Activated CD4-positive, alpha-beta T cell treated with anti-CD3 and anti-CD28 coated beads for 1 hour (primary cell): ENCODE data around the gene PRSS37.
"Not testable (repeated sequence)": the region's sequence is repeated elsewhere in the genome, so short reads cannot be mapped to it uniquely, and the experiment has no call there.

Experiments
- DNase-seq: peaks from one replicate; pipeline ENCODE4 v3.0.0-alpha.2; 2020

PRSS37 gene, protein sequence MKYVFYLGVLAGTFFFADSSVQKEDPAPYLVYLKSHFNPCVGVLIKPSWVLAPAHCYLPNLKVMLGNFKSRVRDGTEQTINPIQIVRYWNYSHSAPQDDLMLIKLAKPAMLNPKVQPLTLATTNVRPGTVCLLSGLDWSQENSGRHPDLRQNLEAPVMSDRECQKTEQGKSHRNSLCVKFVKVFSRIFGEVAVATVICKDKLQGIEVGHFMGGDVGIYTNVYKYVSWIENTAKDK

DNA sequence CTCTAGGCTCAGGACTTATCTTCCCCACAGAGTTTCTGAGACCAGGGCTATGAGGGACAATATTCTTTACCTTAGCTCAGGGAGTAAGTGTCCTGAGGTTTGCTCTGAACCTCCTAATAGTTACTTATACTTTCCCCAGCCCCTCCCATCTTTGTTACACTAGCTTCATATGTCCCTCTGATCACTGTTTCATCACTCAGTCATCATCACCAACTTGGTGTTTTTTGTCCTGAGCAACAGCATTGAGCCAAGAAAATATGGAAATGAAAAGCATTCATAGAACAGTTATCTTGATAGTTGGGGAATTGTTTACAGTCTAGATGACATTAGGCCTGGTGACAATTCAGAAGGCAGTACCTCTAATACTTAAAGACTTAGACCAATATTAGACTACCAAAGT, at the start of gene PRSS37:
TSS of gene PRSS37 (minus strand) at position 101 of the 400 bp plus-strand sequence. CDS start 436 bp downstream, outside the sequence.
- no peak for DNase-seq

DNA sequence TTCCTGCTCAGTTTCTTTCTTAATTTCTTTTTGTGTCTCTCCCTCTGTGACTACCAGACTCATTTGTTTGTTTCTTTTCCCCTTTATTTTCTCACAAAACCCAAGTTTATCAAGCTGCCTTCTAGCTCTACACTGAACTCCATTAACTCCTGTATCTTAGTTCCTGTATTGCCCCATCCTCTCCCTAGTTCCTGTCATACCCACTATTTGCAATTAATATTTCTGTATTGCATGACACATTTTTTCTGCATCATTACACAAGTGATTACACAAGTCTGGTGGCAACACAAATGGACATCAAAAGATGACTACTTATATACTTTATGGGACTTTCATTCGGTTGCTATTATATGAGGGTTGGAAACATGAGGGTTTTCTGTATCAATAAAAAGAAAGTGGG, 48.0 kb upstream of the PRSS37 start:
- no peak for DNase-seq

DNA sequence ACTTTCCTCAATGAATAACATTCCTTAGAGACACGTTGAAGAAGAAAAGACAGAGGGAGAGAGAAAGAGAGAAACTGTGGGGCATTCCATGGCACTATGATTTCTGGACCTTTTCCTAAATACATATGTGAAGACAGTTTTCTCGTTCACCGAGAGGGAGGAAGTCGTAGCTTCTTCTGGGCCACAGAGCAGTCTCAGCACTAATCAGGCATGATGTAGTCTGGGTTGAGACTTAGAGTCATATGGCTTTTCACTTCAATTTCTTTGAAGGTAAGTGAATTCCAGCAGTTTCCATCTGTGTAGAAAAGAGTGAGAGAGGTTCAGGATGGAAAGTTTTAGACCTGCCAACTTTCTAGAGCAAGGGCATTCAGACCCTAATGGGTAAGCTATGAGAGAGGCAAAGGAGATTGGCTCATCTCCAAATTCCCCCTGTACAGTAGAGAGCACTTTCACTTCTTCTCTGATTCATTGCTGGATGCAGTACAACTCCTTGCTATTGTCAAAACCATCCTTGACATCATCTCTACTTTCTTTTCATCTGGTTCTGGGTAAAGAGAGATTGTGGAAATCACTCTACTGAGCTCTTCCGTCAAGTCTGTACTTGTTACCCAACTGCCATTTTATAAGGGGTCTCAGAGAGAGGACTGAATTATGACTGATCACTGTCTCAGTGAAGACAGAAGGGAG, 43.4 kb upstream of the PRSS37 start:
- no peak for DNase-seq

GRCh38 chr7:141880960-141881359, 39.7 kb upstream of the PRSS37 start:
- no peak for DNase-seq

DNA sequence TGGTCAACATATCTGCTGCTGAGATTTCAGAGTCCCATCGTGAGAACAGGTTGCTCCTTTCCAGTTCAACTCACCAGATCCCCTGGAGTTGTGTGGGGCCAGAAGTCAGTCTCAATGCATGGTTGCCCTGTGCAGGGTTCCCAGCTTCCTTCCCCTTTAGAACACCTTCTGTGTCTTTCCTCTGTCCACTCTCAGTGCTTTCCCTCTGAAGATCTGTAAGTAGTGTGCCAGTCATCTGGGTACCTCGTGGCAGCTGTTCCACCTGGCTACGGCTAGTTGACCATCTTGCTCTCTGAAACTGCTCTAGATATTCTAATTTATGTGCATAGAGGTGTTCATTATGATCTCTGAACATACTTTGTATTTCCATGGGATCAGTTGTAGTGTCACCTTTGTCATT, 36.1 kb upstream of the PRSS37 start:
- no peak for DNase-seq

GRCh38 chr7:141876371-141876770, 35.1 kb upstream of the PRSS37 start:
- no peak for DNase-seq

- DNase-seq = no peak
Measured at GRCh38 chr7:141875453-141875852, 34.2 kb upstream of the PRSS37 start.

DNA sequence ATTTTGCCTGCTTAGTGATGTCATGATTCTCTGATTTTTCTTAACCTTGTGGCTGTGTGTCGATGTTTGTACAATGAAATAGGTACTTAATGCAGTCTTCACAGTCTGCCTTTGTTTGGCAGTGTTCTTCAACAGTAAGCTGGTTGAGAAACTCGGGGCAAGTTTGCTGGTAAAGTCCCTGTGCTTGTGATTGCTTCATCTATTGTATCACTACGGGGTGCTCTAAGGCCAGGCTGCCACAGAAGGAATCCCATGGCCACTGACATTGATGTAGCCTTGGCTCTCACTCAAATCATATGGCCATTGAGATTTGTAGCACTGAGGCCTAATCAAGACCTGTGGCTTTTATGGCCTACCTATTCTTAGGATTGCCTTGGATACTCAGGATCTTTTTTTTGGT, 33.5 kb upstream of the PRSS37 start:
- no peak for DNase-seq

- no peak for DNase-seq
Measured at GRCh38 chr7:141872931-141873330, 31.6 kb upstream of the PRSS37 start.

DNA sequence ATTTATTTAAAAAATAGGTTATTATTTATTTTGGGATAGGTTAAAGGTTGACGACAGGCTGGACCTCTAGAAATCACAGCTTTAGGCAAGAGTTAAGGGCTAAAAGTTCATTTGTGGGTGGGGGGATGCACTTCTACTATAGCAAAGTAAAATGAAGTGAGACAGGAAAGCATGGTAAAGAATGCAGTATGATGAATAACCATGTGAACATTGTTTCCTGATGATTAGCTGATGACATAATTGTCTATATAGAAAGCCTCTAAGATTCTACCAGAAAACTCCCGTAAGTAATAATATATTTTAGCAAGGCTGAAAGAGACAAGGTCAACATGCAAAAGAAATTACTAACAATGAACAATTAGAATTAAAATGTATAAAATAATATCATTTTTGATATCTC, 25.7 kb upstream of the PRSS37 start:
- DNase-seq = no peak

- DNase-seq = no peak
Measured at GRCh38 chr7:141864765-141865447, 23.6 kb upstream of the PRSS37 start.

GRCh38 chr7:141860207-141860606, 18.9 kb upstream of the PRSS37 start:
- DNase-seq = no peak

GRCh38 chr7:141847996-141848395, 6.7 kb upstream of the PRSS37 start:
- no peak for DNase-seq

GRCh38 chr7:141844256-141844655, 3.0 kb upstream of the PRSS37 start:
- no peak for DNase-seq

DNA sequence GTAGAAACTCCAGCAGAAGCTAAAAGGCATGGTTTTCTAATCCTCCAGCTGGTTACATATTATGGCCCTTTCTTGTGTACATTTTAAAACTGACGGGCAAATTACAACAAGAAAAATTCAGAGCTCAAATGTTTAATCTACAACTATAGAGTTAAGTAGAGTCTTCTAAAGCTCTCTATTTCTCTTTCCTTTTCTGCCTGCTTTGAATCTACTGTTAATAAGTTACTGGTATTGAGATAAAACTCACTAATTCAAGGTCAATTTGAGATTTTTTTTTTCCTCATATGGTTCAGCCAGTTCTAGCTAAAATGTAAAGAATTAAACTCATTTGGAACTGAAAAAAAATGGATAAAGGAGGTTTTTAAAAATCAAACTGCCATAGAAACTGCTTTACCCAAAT, 1.6 kb upstream of the PRSS37 start:
- DNase-seq = no peak

- DNase-seq = no peak
Measured at GRCh38 chr7:141840708-141841107, 577 bp downstream of the PRSS37 start.

- DNase-seq = no peak
Measured at GRCh38 chr7:141839256-141839655, 2.0 kb downstream of the PRSS37 start.

DNA sequence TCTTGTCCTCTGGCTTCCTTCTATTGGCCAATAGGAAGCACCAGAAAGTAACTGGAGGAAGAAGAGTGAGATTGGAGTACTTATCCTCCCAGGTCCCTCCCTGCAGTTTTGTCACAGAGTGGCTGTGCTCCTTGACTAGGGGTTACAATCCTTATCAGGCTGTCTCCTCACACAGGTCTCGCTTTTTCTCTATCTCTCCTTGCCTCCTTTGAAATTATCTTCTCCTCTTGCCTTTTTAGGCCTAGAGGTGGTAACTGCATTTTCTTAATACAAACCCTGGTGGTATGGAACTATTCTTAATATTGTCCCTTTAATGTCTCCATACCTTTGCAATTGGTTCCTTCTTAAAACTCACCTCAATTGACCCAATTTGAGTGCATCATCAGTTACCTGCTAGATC, 2.7 kb downstream of the PRSS37 start:
- DNase-seq = no peak

- no peak for DNase-seq
Measured at GRCh38 chr7:141837683-141838082, 3.6 kb downstream of the PRSS37 start.

- not testable (repeated sequence) for DNase-seq
Measured at GRCh38 chr7:141822432-141822831, 18.9 kb downstream of the PRSS37 start.

DNA sequence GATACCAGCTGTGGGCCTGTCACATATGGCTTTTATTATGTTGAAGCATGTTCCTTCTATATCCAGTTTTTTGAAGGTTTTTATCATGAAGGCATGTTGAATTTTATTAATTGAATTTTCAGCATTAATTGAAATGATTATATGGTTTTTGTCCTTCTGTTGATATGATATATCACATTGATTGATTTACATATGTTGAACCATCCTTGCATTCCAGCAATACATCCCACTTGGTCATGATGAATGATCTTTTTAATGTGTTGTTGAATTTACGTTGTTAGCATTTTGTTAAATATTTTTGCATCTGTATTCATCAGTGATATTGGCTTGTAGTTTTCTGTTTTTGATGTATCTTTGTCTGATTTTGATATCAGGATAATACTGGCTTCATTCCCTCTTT, 21.2 kb downstream of the PRSS37 start:
- no peak for DNase-seq

DNA sequence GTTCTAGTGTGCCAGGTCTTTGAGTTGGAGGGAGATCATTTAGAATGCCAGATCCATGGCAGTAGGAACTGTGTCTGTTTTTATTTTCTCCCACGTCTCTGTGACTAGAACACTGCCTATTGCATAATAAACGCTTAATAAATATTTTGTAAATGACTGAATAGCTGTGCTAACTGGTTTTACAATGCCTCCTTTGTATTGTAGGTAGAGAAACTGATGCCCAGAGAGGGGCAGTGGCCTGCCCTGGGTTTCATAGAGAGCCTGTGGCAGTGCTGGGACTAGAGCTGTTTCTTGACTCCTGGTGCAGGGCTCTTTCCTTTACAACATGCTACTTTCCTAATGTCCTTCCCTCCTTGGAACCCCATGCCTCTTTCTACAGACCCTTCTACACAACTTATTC, 48.8 kb downstream of the PRSS37 start:
- no peak for DNase-seq

- no peak for DNase-seq
Measured at GRCh38 chr7:141789917-141790316, 51.4 kb downstream of the PRSS37 start, which contains the start of gene TAS2R5. Gene TAS2R5 (plus strand): TSS chr7:141790217. CDS start chr7:141790362, 145 bp downstream.

DNA sequence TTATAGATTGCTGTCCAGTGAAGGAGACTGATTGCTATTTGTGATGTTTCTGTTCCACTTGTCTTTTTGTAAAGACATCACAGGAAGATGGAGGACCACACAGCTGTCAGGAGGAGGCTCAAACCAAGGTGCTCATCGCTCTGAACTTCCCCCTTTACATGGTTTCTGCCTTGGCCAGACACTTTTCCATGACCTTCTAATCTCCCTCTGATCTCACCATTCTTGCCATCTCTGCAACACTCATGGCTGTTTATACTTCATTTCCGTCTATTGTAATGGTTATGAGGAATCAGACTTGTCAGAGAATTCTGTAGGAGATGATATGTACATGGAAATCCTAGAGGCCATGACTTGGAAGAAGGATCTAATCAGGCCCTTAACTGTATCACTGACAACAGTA, 53.0 kb downstream of the PRSS37 start:
- no peak for DNase-seq
